Forelimb muscle (tissue), 1 donor: Measurements from ENCODE around the gene CBL. TPM values are rescaled to one million over a fixed set of nuclear protein-coding genes. Genes with fewer than 3 reads are reported as not detected.
"Not testable (repeated sequence)": the region's sequence is repeated elsewhere in the genome, so short reads cannot be mapped to it uniquely, and the experiment has no call there.

Experiments used
- DNase-seq: peaks from one replicate; pipeline ENCODE4 v3.0.0-alpha.2; 2013; ENCODE audit warnings: low read depth
- polyA plus RNA-seq: library from polyadenylated mRNA; unstranded; fragments of 120-200 nt; gene quantifications from one replicate; pipeline ENCODE4 v1.2.1, GENCODE V29; 2013; ENCODE audit not compliant: insufficient read length

Gene CBL
- polyA plus RNA-seq, 1 donor, result 11.4 TPM

DNA sequence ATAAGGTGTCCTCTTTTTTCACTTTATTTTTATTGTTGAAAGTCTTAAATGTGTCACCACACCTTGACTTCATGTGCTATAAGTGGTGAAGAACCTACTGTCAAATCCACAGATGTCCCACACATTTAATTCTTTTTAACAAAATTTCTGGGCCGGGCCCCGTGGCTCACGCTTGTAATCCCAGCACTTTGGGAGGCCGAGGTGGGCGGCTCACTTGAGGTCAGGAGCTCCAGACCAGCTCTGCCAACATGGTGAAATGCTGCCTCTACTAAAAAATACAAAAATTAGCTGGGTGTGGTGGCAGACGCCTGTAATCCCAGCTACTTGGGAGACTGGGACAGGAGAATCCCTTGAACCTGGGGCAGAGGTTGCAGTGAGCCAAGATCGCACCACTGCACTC, 3.0 kb downstream of the CBL start:
- no peak for DNase-seq

- DNase-seq, result no peak
These were observed 3.9 kb downstream of the CBL start for GRCh38 chr11:119210050-119210449.

- DNase-seq, result no peak
These were observed 12.2 kb downstream of the CBL start for GRCh38 chr11:119218141-119218878.

DNA sequence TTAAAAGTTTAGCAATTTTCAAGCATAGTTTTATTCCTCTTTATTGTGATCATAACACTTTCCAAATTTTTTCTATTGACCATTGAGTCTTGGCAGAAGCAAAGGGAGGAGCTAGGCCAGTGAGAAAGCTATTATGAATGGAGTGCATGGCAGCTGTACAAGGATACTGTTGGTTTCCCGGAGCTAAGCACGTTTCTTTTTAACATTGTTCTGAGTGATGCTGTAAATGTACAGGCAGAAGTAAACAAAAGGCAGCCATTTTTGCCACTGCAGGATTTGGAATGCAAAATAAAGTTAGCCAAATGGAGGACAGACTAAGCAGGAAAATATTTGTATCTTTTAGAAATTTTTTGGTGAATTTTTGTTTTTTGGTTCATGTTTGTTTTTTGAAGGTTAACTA, 16.2 kb downstream of the CBL start:
- no peak for DNase-seq

- no peak for DNase-seq
These were observed 16.8 kb downstream of the CBL start for GRCh38 chr11:119222891-119223290.

DNA sequence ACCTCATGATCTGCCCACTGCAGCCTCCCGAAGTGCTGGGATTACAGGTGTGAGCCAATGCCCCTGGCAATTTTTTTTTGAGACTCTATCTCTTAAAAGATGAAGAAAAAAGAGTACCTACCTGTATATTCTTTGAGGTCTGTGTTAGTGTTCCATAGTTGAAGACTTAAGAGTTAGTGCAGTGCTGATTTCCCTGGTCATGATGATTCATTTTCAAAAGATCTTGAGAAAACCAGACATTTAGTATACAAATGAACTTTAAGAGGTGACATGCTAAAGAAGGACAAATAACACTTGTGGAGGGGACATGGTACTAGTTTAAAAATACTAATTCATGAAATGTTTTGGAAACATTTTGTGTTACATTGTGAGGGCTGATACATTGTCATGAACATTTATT, 17.7 kb downstream of the CBL start:
- DNase-seq, result no peak

GRCh38 chr11:119228535-119229287, 22.6 kb downstream of the CBL start:
- not testable (repeated sequence) for DNase-seq

DNA sequence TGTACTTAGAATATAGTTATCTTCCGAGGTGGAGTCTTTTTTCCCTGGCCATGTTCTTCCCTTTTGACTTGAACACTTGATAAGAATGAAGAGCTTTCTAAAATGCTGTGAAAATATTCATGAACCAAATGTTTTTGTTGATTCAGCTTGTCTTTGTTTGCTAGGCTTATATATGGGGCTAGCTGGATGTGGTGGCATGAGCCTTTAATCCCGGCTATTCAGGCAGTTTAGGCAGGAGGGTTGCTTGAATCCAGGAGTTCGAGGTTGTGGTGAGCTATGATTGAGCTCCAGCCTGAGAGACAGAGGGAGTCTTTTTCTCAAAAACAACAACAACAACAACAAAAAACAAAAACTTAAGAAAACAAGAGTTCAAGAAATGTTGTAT, 23.1 kb downstream of the CBL start:
- DNase-seq, result no peak

GRCh38 chr11:119229741-119230140, 23.6 kb downstream of the CBL start:
- no peak for DNase-seq

DNA sequence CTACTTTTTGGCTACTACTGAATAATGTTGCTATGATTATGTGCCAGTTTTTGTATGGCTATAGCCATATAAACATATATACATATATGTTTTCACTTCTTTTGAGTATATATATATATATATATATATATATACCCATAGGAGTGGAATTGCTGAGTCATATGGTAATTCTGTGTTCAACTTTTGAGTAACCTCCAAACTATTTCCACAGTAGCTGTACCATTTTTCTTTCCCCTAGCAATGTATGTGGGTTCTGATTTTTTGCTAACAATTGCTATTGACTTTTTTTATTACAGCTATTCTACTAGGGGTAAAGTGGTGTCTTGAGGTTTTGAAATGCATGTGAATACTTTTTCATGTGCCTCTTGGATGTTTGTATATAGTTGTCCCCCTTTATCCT, 30.4 kb downstream of the CBL start:
- DNase-seq, result no peak

DNA sequence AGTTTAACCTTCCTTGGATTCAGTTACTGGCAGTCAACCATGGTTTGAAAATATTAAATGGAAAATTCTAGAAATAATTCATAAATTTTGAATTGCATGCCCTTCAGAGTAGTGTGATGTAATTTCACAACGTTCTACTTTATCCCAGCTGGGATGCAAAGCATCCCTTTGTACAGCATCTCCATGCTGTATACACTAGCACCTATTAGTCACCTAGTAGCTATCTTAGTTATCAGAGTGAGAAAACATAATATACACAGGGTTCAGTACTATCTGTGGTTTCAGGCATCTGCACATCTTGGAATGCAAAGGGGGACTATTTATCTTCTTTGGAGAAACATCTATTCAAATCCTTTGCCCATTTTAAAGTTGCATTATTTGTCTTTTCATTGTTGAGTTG, 30.8 kb downstream of the CBL start:
- no peak for DNase-seq

GRCh38 chr11:119237515-119237914, 31.4 kb downstream of the CBL start:
- DNase-seq, result no peak

DNA sequence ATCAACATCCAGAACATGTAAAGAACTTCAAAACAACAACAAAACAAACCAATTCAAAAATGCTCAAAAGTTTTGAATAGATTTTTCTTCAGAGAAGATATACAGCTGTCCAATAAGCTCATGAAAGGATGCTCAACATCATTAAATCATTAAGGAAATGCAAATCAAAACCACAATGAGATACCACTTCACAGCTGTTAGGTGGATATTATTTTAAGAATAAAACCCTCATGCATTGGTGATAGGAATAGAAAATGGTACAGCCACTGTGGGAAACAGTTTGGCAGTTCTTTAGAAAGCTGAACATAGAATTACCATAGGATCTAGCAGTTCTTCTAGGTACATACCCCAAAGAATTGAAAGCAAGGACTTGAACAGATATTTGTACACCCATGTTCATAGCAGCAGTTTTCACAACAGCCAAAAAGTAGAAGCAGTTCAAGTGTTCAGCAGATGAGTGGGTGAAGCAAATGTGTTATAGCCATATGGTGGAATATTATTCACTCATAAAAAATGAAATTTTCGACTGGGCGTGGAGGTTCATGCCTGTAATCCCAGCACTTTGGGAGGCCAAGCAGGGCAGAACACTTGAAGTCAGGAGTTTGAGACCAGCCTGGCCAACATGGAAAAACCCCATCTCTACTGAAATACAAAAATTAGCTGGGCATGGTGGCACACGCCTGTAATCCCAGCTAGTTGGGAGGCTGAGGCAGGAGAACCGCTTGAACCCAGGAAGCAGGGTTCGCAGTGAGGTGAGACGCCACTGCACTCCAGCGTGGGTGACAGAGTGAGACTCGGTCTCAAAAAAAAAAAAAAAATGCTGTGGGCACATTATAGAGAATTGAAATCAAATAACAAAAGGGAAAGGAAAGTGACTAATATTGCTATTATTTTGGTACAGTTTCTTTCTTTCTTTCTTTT, 42.9 kb downstream of the CBL start:
- no peak for DNase-seq

DNA sequence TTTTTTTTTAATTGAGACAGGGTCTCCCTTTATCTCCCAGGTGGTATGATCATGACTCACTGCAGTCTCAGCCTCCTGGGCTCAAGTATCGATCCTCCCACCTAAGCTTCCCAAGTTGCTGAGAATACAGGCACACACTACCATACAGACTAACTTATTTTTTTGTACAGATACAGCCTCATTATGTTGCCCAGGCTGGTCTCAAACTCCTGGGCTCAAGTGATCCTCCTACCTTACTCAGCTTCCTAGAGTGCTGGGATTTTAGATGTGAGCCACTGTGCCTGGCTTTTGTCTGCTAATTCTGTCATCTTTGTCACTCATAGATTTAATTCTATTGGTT, 43.5 kb downstream of the CBL start:
- no peak for DNase-seq

- DNase-seq, result no peak
These were observed 45.0 kb downstream of the CBL start for GRCh38 chr11:119251114-119251513.

- no peak for DNase-seq
These were observed 48.1 kb downstream of the CBL start for GRCh38 chr11:119254239-119254638.

DNA sequence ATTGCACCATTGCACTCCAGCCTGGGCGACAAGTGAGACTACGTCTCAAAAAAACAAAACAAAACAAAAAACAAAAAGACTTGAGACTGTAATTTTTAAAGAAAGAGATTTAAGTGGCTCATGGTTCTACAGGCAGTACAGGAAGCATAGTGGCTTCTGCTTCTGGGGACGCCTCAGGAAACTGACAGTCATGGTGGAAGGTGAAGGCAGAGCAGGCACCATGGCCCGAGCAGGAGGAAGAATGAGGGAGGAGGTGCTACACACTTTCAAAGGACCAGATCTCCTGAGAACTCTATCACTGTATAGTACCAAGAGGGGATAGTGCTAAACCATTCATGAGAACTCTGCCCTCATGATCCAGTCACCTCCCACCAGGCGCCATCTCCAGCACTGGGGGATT, 52.0 kb downstream of the CBL start:
- DNase-seq, result no peak

DNA sequence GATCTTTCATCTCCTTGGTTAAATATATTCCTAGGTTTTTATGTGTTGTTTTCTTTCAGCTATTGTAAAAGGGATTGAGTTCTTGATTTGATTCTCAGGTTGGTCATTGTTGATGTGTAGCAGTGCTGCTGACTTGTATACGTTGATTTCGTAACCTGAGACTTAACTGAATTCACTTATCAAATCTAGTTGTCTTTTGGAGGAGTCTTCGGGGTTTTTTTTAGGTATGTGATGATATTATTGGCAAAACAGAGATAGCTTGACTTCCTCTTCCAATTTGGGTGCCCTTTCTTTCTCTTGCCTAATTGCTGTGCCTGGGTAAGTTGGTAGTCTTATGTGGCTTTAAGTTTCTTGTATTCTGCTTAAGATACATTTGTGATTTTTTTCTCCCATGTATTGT, 52.8 kb downstream of the CBL start:
- DNase-seq, result no peak

GRCh38 chr11:119262668-119263351, 56.7 kb downstream of the CBL start:
- DNase-seq, result no peak

- DNase-seq, result no peak
These were observed 57.3 kb downstream of the CBL start for GRCh38 chr11:119263352-119263940.

DNA sequence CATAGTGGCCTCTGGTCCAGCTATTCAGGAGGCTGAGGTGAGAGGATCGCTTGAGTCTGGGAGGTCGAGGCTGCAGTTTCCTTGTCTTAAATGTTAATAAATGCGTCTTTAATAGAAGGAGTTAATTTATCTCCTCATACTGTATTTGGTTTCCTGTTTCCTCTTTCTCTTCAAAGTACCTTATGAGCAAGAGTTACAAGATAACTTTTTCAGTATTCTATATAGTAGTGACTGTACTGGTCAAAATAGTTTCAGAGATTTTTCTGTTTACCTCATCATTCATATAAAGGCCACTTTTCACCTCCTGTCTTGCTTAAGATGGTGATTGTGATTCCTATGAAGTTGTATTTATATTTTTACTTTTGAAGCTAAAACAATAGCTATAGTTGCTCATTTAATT, 59.9 kb downstream of the CBL start:
- no peak for DNase-seq
